Neural progenitor cell (in vitro differentiated cells): ENCODE measurements around the gene RARG.

Experiments
- CTCF ChIP-seq: fragments of 200-600 bp; sonication (generic); IDR thresholded peaks from 2 replicates; pipeline ENCODE4 v1.5.1; 2017; ENCODE audit warnings: antibody characterized with exemption, mild to moderate bottlenecking
- EZH2 ChIP-seq: fragments of 200-600 bp; sonication (generic); IDR thresholded peaks from 2 replicates; pipeline ENCODE4 v1.6.1; 2017; ENCODE audit warnings: antibody characterized with exemption, mild to moderate bottlenecking, moderate library complexity

GRCh38 chr12:53174881-53175491, 57.0 kb downstream of the RARG start:
- TF ChIP-seq CTCF (peak; percentile 52), EZH2 (no peak)
